K562 (cell line): ENCODE measurements around the gene BRAP. TPM values are rescaled to one million over a fixed set of nuclear protein-coding genes. Genes with fewer than 3 reads are reported as not detected.

Source experiments
- ATAC-seq: fragments of 200-7000 bp; cut with Tn5 transposase; 3 replicates; pipeline ENCODE4 v1.9.1; 2020; ENCODE audit warnings: moderate library complexity
- BruUV-seq: library from RNA; stranded (reverse); fragments of 400-500 nt; replicated peaks from 2 replicates; lab custom pipeline; 2021; lab: Mats Ljungman, UMichigan
- CTCF ChIA-PET: fragments of 300-600 bp; formaldehyde crosslinking; extraction: SDS; loops from one replicate; lab custom pipeline; 2021; ENCODE audit warnings: low intra/inter-chr PET ratio; lab: Yijun Ruan, JAX
- POLR2A ChIA-PET: fragments of 300-600, 350-650 bp; sonication (Branson Sonifier 250); formaldehyde crosslinking; extraction: SDS; loops from one replicate; lab custom pipeline; 2021; ENCODE audit warnings: antibody characterized with exemption, inconsistent platforms; lab: Yijun Ruan, JAX
- DNase-seq, 4 experiments: peaks; one replicate each; pipeline versions ENCODE4 v3.0.0 to v3.0.0-alpha.2; 2011 to 2018; ENCODE audit warnings: low spot score in 3 of 4, mixed read lengths in 3 of 4; ENCODE audit errors: extremely low read depth in 1 of 4
- FAIRE-seq: peaks from 2 replicates; lab custom pipeline; 2011; peaks lifted over from hg19 to GRCh38; lab: Jason Lieb, UNC
- H2AFZ ChIP-seq: 2 replicates; pipeline ENCODE4 v1.6.0; 2011; ENCODE audit warnings: low read depth, low read length, control low read depth, inconsistent platforms
- H3K27ac ChIP-seq: fragments of 200-600 bp; 3 replicates; pipeline ENCODE4 v1.8.0; 2011; ENCODE audit warnings: low read depth, mild to moderate bottlenecking, control low read depth, inconsistent platforms, low read length, moderate library complexity, mixed read lengths; ENCODE audit errors: extremely low read depth
- H3K27me3 ChIP-seq, 2 experiments: fragments of 300-600 bp in 1 of 2; 2 replicates in 1 of 2; 3 replicates in 1 of 2; pipeline versions ENCODE4 v1.6.0 to v1.8.0; 2011; ENCODE audit warnings: inconsistent platforms in 2 of 2, low read length in 2 of 2, mild to moderate bottlenecking in 1 of 2, mixed read lengths in 1 of 2, moderate library complexity in 1 of 2; ENCODE audit not compliant: control insufficient read depth in 2 of 2, insufficient read depth in 2 of 2
- H3K36me3 ChIP-seq: fragments of 300-600 bp; 3 replicates; pipeline ENCODE4 v1.8.0; 2011; ENCODE audit warnings: mild to moderate bottlenecking, low read length, inconsistent platforms; ENCODE audit not compliant: control insufficient read depth, insufficient read depth
- H3K4me1 ChIP-seq, 2 experiments: fragments of 200-600 bp in 1 of 2; replicated peaks in 1 of 2; 2 replicates in 1 of 2; 3 replicates in 1 of 2; pipeline versions ENCODE4 v1.5.1 to v1.8.0; 2011; ENCODE audit warnings: inconsistent platforms in 2 of 2, low read length in 2 of 2, mild to moderate bottlenecking in 1 of 2, mixed read lengths in 1 of 2, moderate library complexity in 1 of 2; ENCODE audit not compliant: control insufficient read depth in 2 of 2, insufficient read depth in 2 of 2
- H3K4me2 ChIP-seq: 2 replicates; pipeline ENCODE4 v1.6.1; 2011; ENCODE audit warnings: low read length, control low read depth, inconsistent platforms, mixed read lengths; ENCODE audit not compliant: insufficient read depth
- H3K4me3 ChIP-seq: fragments of 200-600 bp; sonication (generic), shearing (Covaris generic); 2 replicates; pipeline ENCODE4 v1.5.1; 2016; ENCODE audit warnings: control low read depth, inconsistent platforms
- H3K79me2 ChIP-seq: fragments of 200-600 bp; 3 replicates; pipeline ENCODE4 v1.8.0; 2011; ENCODE audit warnings: low read length, inconsistent platforms; ENCODE audit not compliant: control insufficient read depth, insufficient read depth
- H3K9ac ChIP-seq, 2 experiments: 2 replicates each; pipeline versions ENCODE4 v1.6.0 to v1.6.1; 2011; ENCODE audit warnings: low read depth in 2 of 2, low read length in 2 of 2, control low read depth in 1 of 2, inconsistent platforms in 1 of 2, mild to moderate bottlenecking in 1 of 2, mixed read lengths in 1 of 2; ENCODE audit not compliant: insufficient read depth in 1 of 2
- H3K9me1 ChIP-seq: one replicate; pipeline ENCODE4 v1.6.0; 2011; ENCODE audit warnings: inconsistent platforms, mild to moderate bottlenecking, low read length, moderate library complexity; ENCODE audit not compliant: control insufficient read depth, insufficient read depth
- H3K9me3 ChIP-seq: replicated peaks from 2 replicates; pipeline ENCODE4 v1.5.1; 2011; ENCODE audit warnings: low read depth, low read length, inconsistent platforms; ENCODE audit not compliant: control insufficient read depth, insufficient read depth
- H4K20me1 ChIP-seq: replicated peaks from 2 replicates; pipeline ENCODE4 v1.6.1; 2011; ENCODE audit warnings: low read length, inconsistent platforms, mixed read lengths; ENCODE audit not compliant: control insufficient read depth, insufficient read depth
- C11orf30 ChIP-seq: fragments of 450-650 bp; IDR thresholded peaks from 2 replicates; pipeline ENCODE4 v1.6.1; 2016; ENCODE audit warnings: low read depth, mild to moderate bottlenecking
- CTCF ChIP-seq, 3 experiments: IDR thresholded peaks in 2 of 3; conservative IDR thresholded peaks in 1 of 3; 2 replicates each; pipeline ENCODE4 v1.5.1; 2011 to 2012; ENCODE audit warnings: low read length in 3 of 3, mild to moderate bottlenecking in 3 of 3, control low read depth in 2 of 3, improper control_type of control experiment in 1 of 3, inconsistent platforms in 1 of 3, low read depth in 1 of 3, mixed read lengths in 1 of 3, moderate library complexity in 1 of 3; ENCODE audit not compliant: insufficient read depth in 2 of 3
- CTCFL ChIP-seq: IDR thresholded peaks from 2 replicates; pipeline ENCODE4 v1.6.1; 2011; ENCODE audit warnings: borderline replicate concordance, low read depth, mild to moderate bottlenecking, moderate library complexity, low read length; ENCODE audit not compliant: insufficient read depth, poor library complexity, severe bottlenecking
- MAFF ChIP-seq: IDR thresholded peaks from 2 replicates; pipeline ENCODE4 v1.6.1; 2012; ENCODE audit warnings: low read length, improper control_type of control experiment
- MAFG ChIP-seq: fragments of 450-650 bp; conservative IDR thresholded peaks from 2 replicates; pipeline ENCODE4 v1.6.1; 2016; ENCODE audit warnings: missing genetic modification characterization, missing compliant biosample characterization
- MAFK ChIP-seq: IDR thresholded peaks from 2 replicates; pipeline ENCODE4 v1.6.1; 2011; ENCODE audit warnings: low read length, improper control_type of control experiment
- NFE2 ChIP-seq: IDR thresholded peaks from 2 replicates; pipeline ENCODE4 v1.6.1; 2014; ENCODE audit warnings: antibody characterized with exemption, low read depth
- POLR2G ChIP-seq: fragments of 200-400 bp; formaldehyde crosslinking; IDR thresholded peaks from 2 replicates; pipeline ENCODE4 v1.6.1; 2017; ENCODE audit warnings: low read depth, mild to moderate bottlenecking, antibody characterized with exemption, low read length, moderate library complexity
- RAD21 ChIP-seq, 2 experiments: fragments of 250-450 bp in 1 of 2; fragments of 450-650 bp in 1 of 2; sonication (Bioruptor Pico) in 1 of 2; formaldehyde crosslinking in 1 of 2; IDR thresholded peaks in 1 of 2; conservative IDR thresholded peaks in 1 of 2; 2 replicates each; pipeline versions ENCODE4 v1.4.0 to v1.8.0; 2020 to 2022; ENCODE audit warnings: mild to moderate bottlenecking in 2 of 2, moderate library complexity in 1 of 2
- RNF219 ChIP-seq: fragments of 250-450 bp; sonication (Bioruptor Pico); IDR thresholded peaks from 2 replicates; pipeline ENCODE4 v1.5.0; 2022; ENCODE audit warnings: mild to moderate bottlenecking
- XRCC5 ChIP-seq: fragments of 200-400 bp; formaldehyde crosslinking; IDR thresholded peaks from 2 replicates; pipeline ENCODE4 v1.6.1; 2017; ENCODE audit warnings: low read depth, mild to moderate bottlenecking, low read length
- ZBTB1 ChIP-seq: sonication (generic); formaldehyde crosslinking; IDR thresholded peaks from 2 replicates; pipeline ENCODE4 v1.8.1; 2023; ENCODE audit warnings: missing genetic modification reagents, low read depth, mild to moderate bottlenecking, borderline replicate concordance
- ZNF316 ChIP-seq: fragments of 450-650 bp; IDR thresholded peaks from 2 replicates; pipeline ENCODE4 v1.6.1; 2016
- WGBS: fragments of 100-300 bp; shearing (Covaris generic); methylation state at CpG from one replicate; pipeline ENCODE4 v1.1.6; 2016; ENCODE audit warnings: low coverage, mixed read lengths; ENCODE audit not compliant: insufficient coverage; ENCODE audit errors: missing lambda C conversion rate; 5-methylcytosine and 5-hydroxymethylcytosine counted together
- in situ Hi-C: fragments of 300-500 bp; cut with MboI; formaldehyde crosslinking; loops from 4 replicates; pipeline ENCODE4 v1.15.0; 2018; ENCODE audit warnings: inconsistent platforms, mixed read lengths
- intact Hi-C: fragments of 100-400 bp; cut with micrococcal nuclease; formaldehyde crosslinking; loops from 2 replicates; pipeline ENCODE4 v1.14.2; 2022
- polyA plus RNA-seq, 8 experiments: library from polyadenylated mRNA; depleted of rRNA in 4 of 8; stranded (reverse) in 5 of 8; unstranded in 3 of 8; fragments of >200 nt; fragmentation: Nextera tagmentation in 2 of 8; fragmentation: Illumina TruSeq in 1 of 8; extraction: Ambion mirVana in 2 of 8; extraction: Trizol in 1 of 8; gene quantifications; 2 replicates each; pipeline versions ENCODE4 v1.2.1 to v1.2.3, GENCODE V29; 2011 to 2014; ENCODE audit warnings: inconsistent platforms in 1 of 8, missing spikeins in 1 of 8
- total RNA-seq, 7 experiments: library from RNA; depleted of rRNA in 6 of 7; stranded (reverse); fragments of >200 nt in 6 of 7; fragmentation: Illumina TruSeq in 2 of 7; extraction: Trizol in 2 of 7; gene quantifications; 2 replicates each; pipeline versions ENCODE4 v1.2.1 to v1.2.3, GENCODE V29; 2011 to 2021; ENCODE audit warnings: low replicate concordance in 1 of 7

The BRAP gene
- total and polyA plus RNA-seq, 9 of the 15 experiments (the other 6 are each of a cell fraction or from before 2014, with no cell fraction given) = 2.2 to 32.6 (median 27.5) TPM

- intact Hi-C loops = no loop called here
- DNase-seq (peak; percentile 33 to 60 (median 50)), ATAC-seq (peak; percentile 92), FAIRE-seq (peak; percentile 86)
- no peaks in the 10 kb centered on the region for H3K79me2 ChIP-seq
- peaks cover 0 to 4% of the 10 kb centered on the region in 2 experiments; a peak in 3 of 5 replicates for H3K4me1 ChIP-seq
- 0 out of 2 replicates have a peak overlapping the region, but pooled peaks have one; percentile 46 for H2AFZ ChIP-seq
- peaks cover 16% of the 10 kb centered on the region; the same call in 2 of the 3 replicates for H3K36me3 ChIP-seq
- 57% methylated on average over 15 of the region's 15 CpGs for WGBS
- H3K27me3 ChIP-seq = no peaks in the 10 kb centered on the region
- ChIA-PET CTCF (interaction anchor here (1.1 kb wide), 1 partner anchor 121 kb away, joined by 3 read pairs; no protein-coding TSS in a partner anchor), POLR2A (interaction anchor here (0.6 to 1.3 kb wide), 3 partner anchors 17 to 289 kb away, joined by 3 to 5 read pairs (median 4); no protein-coding TSS in a partner anchor)
- H3K9me3 ChIP-seq = no peaks in the 10 kb centered on the region
- no peak overlapping the region for H3K4me3 ChIP-seq
- H3K9ac ChIP-seq = peak overlapping the region in 1 of 2 experiments; percentile 49; a peak in 1 of 4 replicates
- no peaks in the 10 kb centered on the region for H3K9me1 ChIP-seq
- peak; percentile 25; the same call in 1 of the 2 replicates for TF ChIP-seq MAFG (tag)
- 0 out of 2 replicates have a peak, but pooled peaks have one; percentile 24 for TF ChIP-seq XRCC5
- TF ChIP-seq POLR2G = no peak
- peak; percentile 53 to 64 (median 59) for TF ChIP-seq CTCF (IDR thresholded peaks at IDR 0.05 in 2 of 3, conservative IDR thresholded peaks at IDR 0.05 in 1 of 3; ENCODE audit: insufficient read depth in 2 of 3, low read depth in 1 of 3, low read length in 3 of 3)
- no peak for TF ChIP-seq RNF219 (CRISPR knock-in tag)
- peak; percentile 49 for TF ChIP-seq CTCFL
- no peak for TF ChIP-seq ZBTB1
- 0 out of 2 replicates have a peak, but pooled peaks have one; percentile 8 for TF ChIP-seq ZNF316
- TF ChIP-seq MAFK = peak; percentile 33; the same call in 1 of the 2 replicates
- TF ChIP-seq C11orf30 = peak; percentile 18; the same call in 1 of the 2 replicates
- peak; percentile 18; the same call in 1 of the 2 replicates for TF ChIP-seq MAFF
- peak in 1 of 2 experiments; percentile 13; a peak in 1 of 4 replicates for TF ChIP-seq RAD21 (CRISPR knock-in tag; conservative IDR thresholded peaks at IDR 0.05 in 1 of 2, IDR thresholded peaks at IDR 0.05 in 1 of 2)
- peak; percentile 75 for TF ChIP-seq NFE2
- no peak overlapping the region for H3K27ac ChIP-seq
- no TSS peak for BruUV-seq
- H3K4me2 ChIP-seq = no peak overlapping the region
- H4K20me1 ChIP-seq = no peaks in the 10 kb centered on the region
- in situ Hi-C loops = no loop called here
Measured at GRCh38 chr12:111692575-111693210, 6.9 kb upstream of the BRAP start.
